Right ventricle myocardium inferior (tissue), 1 donor: Measurements from ENCODE around the gene MTHFSD. TPM values are rescaled to one million over a fixed set of nuclear protein-coding genes. Genes with fewer than 3 reads are reported as not detected.

Experiments used
- ATAC-seq: fragments of 200-7000 bp; cut with Tn5 transposase; one replicate; pipeline ENCODE4 v1.9.1; 2020; ENCODE audit warnings: mild to moderate bottlenecking, moderate library complexity
- DNase-seq: peaks from one replicate; pipeline ENCODE4 v3.0.0; 2021; ENCODE audit errors: missing footprints
- intact Hi-C: fragments of 100-400 bp; cut with DNase I; formaldehyde crosslinking; loops from one replicate; pipeline ENCODE4 v1.11.0; 2022
- total RNA-seq: library from RNA; stranded (reverse); fragmentation: NEBNext Ultra II Directional; extraction: Animal tissue kit (Norgen Biotek cat#: 25700); gene quantifications from one replicate; pipeline ENCODE4 v1.2.1, GENCODE V29; 2021
- donor health status: DM: no; HTN: yes; CAD: no; lungs with severe emphysema.

The MTHFSD gene
- total RNA-seq, 1 donor from 2014 or later, result 10.0 TPM

- no peak for ATAC-seq
- no peak for DNase-seq
- intact Hi-C loops, result no loop called here
These were observed 54.1 kb downstream of the MTHFSD start for GRCh38 chr16:86500708-86501510.

GRCh38 chr16:86499889-86500707 lies 54.9 kb downstream of the MTHFSD start:
- ATAC-seq (no peak), DNase-seq (no peak)
- intact Hi-C loops, result no loop called here

- intact Hi-C loops, result no loop called here
These were observed 55.6 kb downstream of the MTHFSD start for GRCh38 chr16:86499440-86499786.

GRCh38 chr16:86498671-86499439 lies 56.2 kb downstream of the MTHFSD start:
- intact Hi-C loops, result no loop called here
- DNase-seq, result no peak

More at GRCh38 chr16:86499440-86499786, 55.6 kb downstream of the MTHFSD start:
- no peak for DNase-seq
- no peak for ATAC-seq

GRCh38 chr16:86498155-86498670 lies 56.8 kb downstream of the MTHFSD start:
- intact Hi-C loops, result no loop called here
- no peak for ATAC-seq
- DNase-seq, result no peak

More at GRCh38 chr16:86498671-86499439, 56.2 kb downstream of the MTHFSD start:
- ATAC-seq, result no peak

- ATAC-seq (no peak), DNase-seq (no peak)
- intact Hi-C loops, result no loop called here
These were observed 57.4 kb downstream of the MTHFSD start for GRCh38 chr16:86497551-86498021.

GRCh38 chr16:86496929-86497461 lies 58.0 kb downstream of the MTHFSD start:
- ATAC-seq, result no peak

GRCh38 chr16:86496262-86496928 lies 58.6 kb downstream of the MTHFSD start:
- intact Hi-C loops, result no loop called here
- DNase-seq (no peak), ATAC-seq (no peak)

More at GRCh38 chr16:86496929-86497461, 58.0 kb downstream of the MTHFSD start:
- DNase-seq, result no peak
- intact Hi-C loops, result no loop called here

- ATAC-seq (no peak), DNase-seq (no peak)
- intact Hi-C loops, result no loop called here
These were observed 59.2 kb downstream of the MTHFSD start for GRCh38 chr16:86495756-86496261.

- no peak for DNase-seq
- intact Hi-C loops, result no loop called here
These were observed 59.7 kb downstream of the MTHFSD start for GRCh38 chr16:86495357-86495701.

GRCh38 chr16:86494565-86495356 lies 60.3 kb downstream of the MTHFSD start:
- no peak for ATAC-seq
- intact Hi-C loops, result no loop called here
- no peak for DNase-seq

More at GRCh38 chr16:86495357-86495701, 59.7 kb downstream of the MTHFSD start:
- ATAC-seq, result no peak

GRCh38 chr16:86494039-86494564 lies 60.9 kb downstream of the MTHFSD start:
- intact Hi-C loops, result no loop called here
- no peak for DNase-seq
- no peak for ATAC-seq

- ATAC-seq (no peak), DNase-seq (no peak)
- intact Hi-C loops, result no loop called here
These were observed 61.9 kb downstream of the MTHFSD start for GRCh38 chr16:86492961-86493629.

- no peak for ATAC-seq
- no peak for DNase-seq
- intact Hi-C loops, result no loop called here
These were observed 62.6 kb downstream of the MTHFSD start for GRCh38 chr16:86492267-86492960.

- DNase-seq, result no peak
- no peak for ATAC-seq
- intact Hi-C loops, result no loop called here
These were observed 63.4 kb downstream of the MTHFSD start for GRCh38 chr16:86491640-86492023.
